ENCODE results near the gene SPATC1L.

The SPATC1L gene

DNA sequence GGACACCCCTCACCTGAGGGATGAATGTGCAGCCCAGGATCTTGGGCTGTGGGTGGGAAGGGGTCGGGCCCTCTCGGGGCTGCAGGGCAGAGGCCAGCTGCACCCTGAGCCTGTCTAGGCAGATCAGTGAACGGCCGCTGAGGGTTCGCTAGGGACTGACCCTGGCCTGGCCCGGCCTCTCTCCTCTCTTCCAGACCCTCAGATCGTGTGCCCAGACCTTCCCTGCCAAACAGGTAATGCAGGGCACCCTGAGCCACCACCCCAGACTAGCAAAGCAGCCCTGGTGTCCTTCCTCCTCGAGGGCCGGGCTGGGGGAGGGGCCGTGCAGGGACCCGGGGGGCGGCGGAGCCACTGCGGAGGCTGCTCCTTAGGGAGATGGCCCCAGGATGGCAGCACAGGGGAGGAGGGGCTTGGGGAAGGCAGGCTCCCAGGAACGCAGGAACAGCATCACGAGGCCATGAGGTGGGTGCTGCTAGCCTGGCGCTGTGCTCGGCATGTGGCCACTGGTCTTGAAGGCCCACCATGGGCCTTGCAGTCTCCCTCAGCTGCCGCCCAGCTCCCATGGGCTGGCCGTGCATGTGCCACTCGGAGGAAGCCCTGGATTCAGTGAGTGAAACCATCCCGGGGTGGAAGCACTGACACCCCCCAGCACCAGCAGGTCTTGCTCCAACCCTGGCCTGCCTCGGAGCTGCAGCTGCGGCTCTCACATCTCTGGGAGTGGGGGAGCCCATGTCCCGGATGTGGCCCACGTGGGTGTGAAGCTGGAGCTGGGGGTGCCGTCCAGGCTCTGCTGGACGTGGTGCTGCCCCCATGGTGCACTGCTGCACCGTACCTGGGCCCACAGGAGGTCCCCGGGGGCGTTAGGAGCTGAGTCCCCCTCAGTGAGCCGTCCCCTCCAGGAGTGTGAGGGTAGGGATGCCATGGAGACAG is 57.7 kb downstream of the SPATC1L start:
- Histone ChIP-seq H3K27ac (ENCODE audit: extremely low read depth, low read depth, low read length) (no peak overlapping the region), H3K9me3 (ENCODE audit: control insufficient read depth, insufficient read depth, low read depth, low read length) (no peaks in the 10 kb centered on the region), H3K4me3 (ENCODE audit: low read depth, low read length) (no peak overlapping the region), H3K4me1 (ENCODE audit: control insufficient read depth, insufficient read depth, low read length) (no peaks in the 10 kb centered on the region), H3K36me3 (ENCODE audit: control insufficient read depth in 2 of 2, insufficient read depth in 1 of 2, low read length in 2 of 2) (peaks cover 0 to 47% of the 10 kb centered on the region in 2 experiments; a peak in 1 of 3 replicates)
- TF ChIP-seq ZNF138 (tag by site-specific recombination; IDR thresholded peaks at IDR 0.05; ENCODE audit: borderline replicate concordance): no peak
- TF ChIP-seq ZFP37 (tag by site-specific recombination; IDR thresholded peaks at IDR 0.05): no peak
- TF ChIP-seq ZNF146 (tag by site-specific recombination; IDR thresholded peaks at IDR 0.05): no peak
- TF ChIP-seq SP2 (tag by site-specific recombination; IDR thresholded peaks at IDR 0.05): peak; percentile 31; the same call in 1 of the 2 replicates
- TF ChIP-seq, protein P1, sequence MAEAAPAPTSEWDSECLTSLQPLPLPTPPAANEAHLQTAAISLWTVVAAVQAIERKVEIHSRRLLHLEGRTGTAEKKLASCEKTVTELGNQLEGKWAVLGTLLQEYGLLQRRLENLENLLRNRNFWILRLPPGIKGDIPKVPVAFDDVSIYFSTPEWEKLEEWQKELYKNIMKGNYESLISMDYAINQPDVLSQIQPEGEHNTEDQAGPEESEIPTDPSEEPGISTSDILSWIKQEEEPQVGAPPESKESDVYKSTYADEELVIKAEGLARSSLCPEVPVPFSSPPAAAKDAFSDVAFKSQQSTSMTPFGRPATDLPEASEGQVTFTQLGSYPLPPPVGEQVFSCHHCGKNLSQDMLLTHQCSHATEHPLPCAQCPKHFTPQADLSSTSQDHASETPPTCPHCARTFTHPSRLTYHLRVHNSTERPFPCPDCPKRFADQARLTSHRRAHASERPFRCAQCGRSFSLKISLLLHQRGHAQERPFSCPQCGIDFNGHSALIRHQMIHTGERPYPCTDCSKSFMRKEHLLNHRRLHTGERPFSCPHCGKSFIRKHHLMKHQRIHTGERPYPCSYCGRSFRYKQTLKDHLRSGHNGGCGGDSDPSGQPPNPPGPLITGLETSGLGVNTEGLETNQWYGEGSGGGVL (tag by site-specific recombination; IDR thresholded peaks at IDR 0.05): no peak
- TF ChIP-seq, protein P2, sequence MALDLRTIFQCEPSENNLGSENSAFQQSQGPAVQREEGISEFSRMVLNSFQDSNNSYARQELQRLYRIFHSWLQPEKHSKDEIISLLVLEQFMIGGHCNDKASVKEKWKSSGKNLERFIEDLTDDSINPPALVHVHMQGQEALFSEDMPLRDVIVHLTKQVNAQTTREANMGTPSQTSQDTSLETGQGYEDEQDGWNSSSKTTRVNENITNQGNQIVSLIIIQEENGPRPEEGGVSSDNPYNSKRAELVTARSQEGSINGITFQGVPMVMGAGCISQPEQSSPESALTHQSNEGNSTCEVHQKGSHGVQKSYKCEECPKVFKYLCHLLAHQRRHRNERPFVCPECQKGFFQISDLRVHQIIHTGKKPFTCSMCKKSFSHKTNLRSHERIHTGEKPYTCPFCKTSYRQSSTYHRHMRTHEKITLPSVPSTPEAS (tag by site-specific recombination; IDR thresholded peaks at IDR 0.05): no peak
- no peak for TF ChIP-seq ZBTB7A (tag by site-specific recombination; IDR thresholded peaks at IDR 0.05; ENCODE audit: low read depth)
- no peak for TF ChIP-seq ZNF623 (tag by site-specific recombination; IDR thresholded peaks at IDR 0.05)
- TF ChIP-seq GLIS2 (tag by site-specific recombination; IDR thresholded peaks at IDR 0.05): peak; percentile 32; the same call in 1 of the 2 replicates
- TF ChIP-seq, protein P3, sequence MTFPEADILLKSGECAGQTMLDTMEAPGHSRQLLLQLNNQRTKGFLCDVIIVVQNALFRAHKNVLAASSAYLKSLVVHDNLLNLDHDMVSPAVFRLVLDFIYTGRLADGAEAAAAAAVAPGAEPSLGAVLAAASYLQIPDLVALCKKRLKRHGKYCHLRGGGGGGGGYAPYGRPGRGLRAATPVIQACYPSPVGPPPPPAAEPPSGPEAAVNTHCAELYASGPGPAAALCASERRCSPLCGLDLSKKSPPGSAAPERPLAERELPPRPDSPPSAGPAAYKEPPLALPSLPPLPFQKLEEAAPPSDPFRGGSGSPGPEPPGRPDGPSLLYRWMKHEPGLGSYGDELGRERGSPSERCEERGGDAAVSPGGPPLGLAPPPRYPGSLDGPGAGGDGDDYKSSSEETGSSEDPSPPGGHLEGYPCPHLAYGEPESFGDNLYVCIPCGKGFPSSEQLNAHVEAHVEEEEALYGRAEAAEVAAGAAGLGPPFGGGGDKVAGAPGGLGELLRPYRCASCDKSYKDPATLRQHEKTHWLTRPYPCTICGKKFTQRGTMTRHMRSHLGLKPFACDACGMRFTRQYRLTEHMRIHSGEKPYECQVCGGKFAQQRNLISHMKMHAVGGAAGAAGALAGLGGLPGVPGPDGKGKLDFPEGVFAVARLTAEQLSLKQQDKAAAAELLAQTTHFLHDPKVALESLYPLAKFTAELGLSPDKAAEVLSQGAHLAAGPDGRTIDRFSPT (tag by site-specific recombination; IDR thresholded peaks at IDR 0.05): no peak
- TF ChIP-seq, protein P4, sequence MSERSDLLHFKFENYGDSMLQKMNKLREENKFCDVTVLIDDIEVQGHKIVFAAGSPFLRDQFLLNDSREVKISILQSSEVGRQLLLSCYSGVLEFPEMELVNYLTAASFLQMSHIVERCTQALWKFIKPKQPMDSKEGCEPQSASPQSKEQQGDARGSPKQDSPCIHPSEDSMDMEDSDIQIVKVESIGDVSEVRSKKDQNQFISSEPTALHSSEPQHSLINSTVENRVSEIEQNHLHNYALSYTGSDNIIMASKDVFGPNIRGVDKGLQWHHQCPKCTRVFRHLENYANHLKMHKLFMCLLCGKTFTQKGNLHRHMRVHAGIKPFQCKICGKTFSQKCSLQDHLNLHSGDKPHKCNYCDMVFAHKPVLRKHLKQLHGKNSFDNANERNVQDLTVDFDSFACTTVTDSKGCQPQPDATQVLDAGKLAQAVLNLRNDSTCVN (tag by site-specific recombination; optimal IDR thresholded peaks at IDR 0.05): no peak
- 0 out of 2 replicates have a peak, but pooled peaks have one; percentile 39 for TF ChIP-seq ZNF600 (tag by site-specific recombination; IDR thresholded peaks at IDR 0.05)
- no peak for TF ChIP-seq ZNF585B (tag by site-specific recombination; IDR thresholded peaks at IDR 0.05)
- TF ChIP-seq ZNF274 (IDR thresholded peaks at IDR 0.05; ENCODE audit: low read length): no peak
- no peak for TF ChIP-seq ZNF274 (tag by site-specific recombination; IDR thresholded peaks at IDR 0.05; ENCODE audit: borderline replicate concordance)
- ChIA-PET CTCF (no interaction called here), POLR2A (no interaction called here)

DNA sequence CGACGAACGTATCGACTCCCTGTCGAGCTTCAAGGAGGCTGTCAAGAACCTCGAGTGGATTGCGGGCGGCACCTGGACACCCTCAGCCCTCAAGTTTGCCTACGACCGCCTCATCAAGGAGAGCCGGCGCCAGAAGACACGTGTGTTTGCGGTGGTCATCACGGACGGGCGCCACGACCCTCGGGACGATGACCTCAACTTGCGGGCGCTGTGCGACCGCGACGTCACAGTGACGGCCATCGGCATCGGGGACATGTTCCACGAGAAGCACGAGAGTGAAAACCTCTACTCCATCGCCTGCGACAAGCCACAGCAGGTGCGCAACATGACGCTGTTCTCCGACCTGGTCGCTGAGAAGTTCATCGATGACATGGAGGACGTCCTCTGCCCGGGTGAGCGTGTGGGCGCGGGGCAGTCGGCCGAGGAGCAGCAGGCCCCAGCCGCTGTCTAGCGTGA is 58.4 kb downstream of the SPATC1L start:
- ChIA-PET POLR2A (no interaction called here), CTCF (no interaction called here)
- Histone ChIP-seq H3K9me3 (ENCODE audit: control insufficient read depth, insufficient read depth, low read depth, low read length) (no peaks in the 10 kb centered on the region), H3K4me1 (ENCODE audit: control insufficient read depth, insufficient read depth, low read length) (no peaks in the 10 kb centered on the region), H3K36me3 (ENCODE audit: control insufficient read depth in 2 of 2, insufficient read depth in 1 of 2, low read length in 2 of 2) (peaks cover 0 to 53% of the 10 kb centered on the region in 2 experiments; a peak in 1 of 3 replicates), H3K27ac (ENCODE audit: extremely low read depth, low read depth, low read length) (no peak overlapping the region), H3K4me3 (ENCODE audit: low read depth, low read length) (no peak overlapping the region)
- TF ChIP-seq ZNF600 (tag by site-specific recombination; IDR thresholded peaks at IDR 0.05) (peak; percentile 22; the same call in 1 of the 2 replicates), ZSCAN16 (tag by site-specific recombination; IDR thresholded peaks at IDR 0.05) (no peak)

All from HEK293 (cell line).